GM11168 (cell line): ENCODE measurements around the gene POMT2.
"Not testable (repeated sequence)": the region's sequence is repeated elsewhere in the genome, so short reads cannot be mapped to it uniquely, and the experiment has no call there.

Experiments
- in situ Hi-C: fragments of 300-500 bp; cut with MboI; formaldehyde crosslinking; loops from one replicate; pipeline ENCODE4 v1.12.0; 2022; ENCODE audit warnings: low sequenced_read_pairs; ENCODE audit not compliant: unreplicated experiment

Gene POMT2

GRCh38 chr14:77303417-77304156 is 17.1 kb downstream of the POMT2 start:
- in situ Hi-C loops = no loop called here

- in situ Hi-C loops = no loop called here
Measured at GRCh38 chr14:77302926-77303325, 17.8 kb downstream of the POMT2 start.

GRCh38 chr14:77301103-77301502 is 19.6 kb downstream of the POMT2 start:
- in situ Hi-C loops = no loop called here

GRCh38 chr14:77299771-77300170 is 20.9 kb downstream of the POMT2 start:
- in situ Hi-C loops = no loop called here

- in situ Hi-C loops = no loop called here
Measured at GRCh38 chr14:77296906-77297305, 23.8 kb downstream of the POMT2 start.

- in situ Hi-C loops = no loop called here
Measured at GRCh38 chr14:77296155-77296554, 24.5 kb downstream of the POMT2 start.

- in situ Hi-C loops = no loop called here
Measured at GRCh38 chr14:77290705-77291104, 30.0 kb downstream of the POMT2 start.

GRCh38 chr14:77286576-77286975 is 34.1 kb downstream of the POMT2 start:
- in situ Hi-C loops = no loop called here

- in situ Hi-C loops = no loop called here
Measured at GRCh38 chr14:77284466-77284865, 36.2 kb downstream of the POMT2 start.

GRCh38 chr14:77284066-77284465 is 36.6 kb downstream of the POMT2 start:
- in situ Hi-C loops = no loop called here

GRCh38 chr14:77281852-77282410 is 38.8 kb downstream of the POMT2 start:
- in situ Hi-C loops = no loop called here

GRCh38 chr14:77280921-77281320 is 39.8 kb downstream of the POMT2 start:
- in situ Hi-C loops = not testable (repeated sequence)

- in situ Hi-C loops = no loop called here
Measured at GRCh38 chr14:77279719-77280118, 41.0 kb downstream of the POMT2 start.

GRCh38 chr14:77278461-77279230 is 42.0 kb downstream of the POMT2 start:
- in situ Hi-C loops = no loop called here

- in situ Hi-C loops = no loop called here
Measured at GRCh38 chr14:77276959-77277358, 43.7 kb downstream of the POMT2 start.

GRCh38 chr14:77276295-77276935 is 44.3 kb downstream of the POMT2 start:
- in situ Hi-C loops = no loop called here

- in situ Hi-C loops = no loop called here
Measured at GRCh38 chr14:77275601-77276017, 45.1 kb downstream of the POMT2 start.

GRCh38 chr14:77275041-77275580 is 45.6 kb downstream of the POMT2 start:
- in situ Hi-C loops = no loop called here

GRCh38 chr14:77273796-77274195 is 46.9 kb downstream of the POMT2 start:
- in situ Hi-C loops = no loop called here

- in situ Hi-C loops = no loop called here
Measured at GRCh38 chr14:77272261-77272660, 48.4 kb downstream of the POMT2 start.
